ENCODE data around the gene ZFX. TPM values are rescaled to one million over a fixed set of nuclear protein-coding genes. Genes with fewer than 3 reads are reported as not detected.

Gene ZFX
- total RNA-seq, 1 experiment from 2014 or later, result 66.8 TPM

DNA sequence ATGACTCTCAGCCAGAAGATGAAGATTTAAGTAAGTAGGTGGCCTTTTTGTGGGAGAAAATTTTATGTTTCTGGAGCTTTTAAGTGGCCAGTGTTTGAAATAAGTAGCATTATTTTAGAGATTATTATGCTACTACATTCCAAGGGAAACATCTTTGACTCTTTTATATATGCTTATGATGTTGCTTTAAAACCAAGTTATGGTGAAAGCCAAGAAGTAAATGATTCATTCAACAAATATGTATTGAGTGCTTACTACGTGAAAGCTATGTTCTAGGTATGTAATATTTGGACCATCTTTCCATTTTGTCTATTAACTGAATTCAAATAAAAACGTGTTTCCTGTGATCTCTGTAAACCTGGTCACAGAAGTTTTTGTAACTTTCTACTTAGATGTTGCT is 58.3 kb downstream of the ZFX start:
- DNase-seq, result no peak
- Histone ChIP-seq H3K23ac (ENCODE audit: insufficient read length, low read depth, low read length) (no peak overlapping the region), H4K20me1 (ENCODE audit: control insufficient read depth, insufficient read depth, insufficient read length) (no peaks in the 10 kb centered on the region), H3K9me3 (ENCODE audit: control insufficient read depth, low read depth, low read length) (no peaks in the 10 kb centered on the region), H2BK20ac (ENCODE audit: low read depth, low read length, poor library complexity, severe bottlenecking) (no peak overlapping the region), H4K8ac (replicated peaks; ENCODE audit: insufficient read length, low read depth, low read length) (no peak overlapping the region), H2BK120ac (ENCODE audit: low read depth, low read length, poor library complexity, severe bottlenecking) (no peak overlapping the region), H3K18ac (ENCODE audit: insufficient read length, low read depth, low read length) (no peak overlapping the region), H2BK12ac (ENCODE audit: insufficient read length, low read depth, low read length) (no peak overlapping the region), H3K23me2 (ENCODE audit: insufficient read length, low read depth, low read length, poor library complexity, severe bottlenecking) (no peaks in the 10 kb centered on the region), H3K4me1 (ENCODE audit: insufficient read depth, low read length) (no peaks in the 10 kb centered on the region), H2AFZ (ENCODE audit: low read length) (no peak overlapping the region), H3K14ac (ENCODE audit: insufficient read depth, low read length) (no peak overlapping the region), H3K27ac (ENCODE audit: insufficient read length, low read depth, low read length) (no peak overlapping the region), H3K79me1 (ENCODE audit: insufficient read depth, low read depth, low read length, poor library complexity, severe bottlenecking) (no peaks in the 10 kb centered on the region), H4K91ac (ENCODE audit: insufficient read length, low read depth, low read length) (no peak overlapping the region), H2BK15ac (ENCODE audit: low read depth, low read length) (no peak overlapping the region), H3K4me2 (ENCODE audit: insufficient read depth, insufficient read length, low read length) (no peak overlapping the region), H3K79me2 (ENCODE audit: insufficient read depth, low read length) (peaks cover 3% of the 10 kb centered on the region; the same call in 1 of the 2 replicates), H3K56ac (ENCODE audit: insufficient read length, low read depth, low read length) (no peak overlapping the region), H2BK5ac (ENCODE audit: insufficient read length, low read length) (no peak overlapping the region), H3K27me3 (ENCODE audit: insufficient read depth, low read length) (no peaks in the 10 kb centered on the region), H2AK5ac (ENCODE audit: insufficient read length, low read length) (no peak overlapping the region), H3T11ph (ENCODE audit: low read length) (no peak overlapping the region), H3K4ac (ENCODE audit: low read depth, low read length) (no peak overlapping the region), H3K9ac (ENCODE audit: extremely low read depth, insufficient read length, low read length) (no peak overlapping the region), H4K5ac (ENCODE audit: insufficient read length, low read depth, low read length) (no peak overlapping the region)
- H3K9me3 Mint-ChIP-seq, result no peaks in the 10 kb centered on the region
- no peaks in the 10 kb centered on the region for H3K27me3 Mint-ChIP-seq (ENCODE audit: low read depth)
- no CpG with 5 or more reads among the region's 2 CpGs for WGBS (ENCODE audit: extremely low coverage, insufficient read length, low lambda C conversion rate)
- H3K36me3 Mint-ChIP-seq (ENCODE audit: insufficient read depth in 1 of 3, low read depth in 3 of 3), result peaks cover 21 to 56% (median 38%) of the 10 kb centered on the region in 3 experiments; a peak in 6 of 7 replicates
- H3K27ac Mint-ChIP-seq, result peak overlapping the region in 1 of 3 experiments; percentile 22; a peak in 1 of 7 replicates
- TF ChIP-seq, protein P1, sequence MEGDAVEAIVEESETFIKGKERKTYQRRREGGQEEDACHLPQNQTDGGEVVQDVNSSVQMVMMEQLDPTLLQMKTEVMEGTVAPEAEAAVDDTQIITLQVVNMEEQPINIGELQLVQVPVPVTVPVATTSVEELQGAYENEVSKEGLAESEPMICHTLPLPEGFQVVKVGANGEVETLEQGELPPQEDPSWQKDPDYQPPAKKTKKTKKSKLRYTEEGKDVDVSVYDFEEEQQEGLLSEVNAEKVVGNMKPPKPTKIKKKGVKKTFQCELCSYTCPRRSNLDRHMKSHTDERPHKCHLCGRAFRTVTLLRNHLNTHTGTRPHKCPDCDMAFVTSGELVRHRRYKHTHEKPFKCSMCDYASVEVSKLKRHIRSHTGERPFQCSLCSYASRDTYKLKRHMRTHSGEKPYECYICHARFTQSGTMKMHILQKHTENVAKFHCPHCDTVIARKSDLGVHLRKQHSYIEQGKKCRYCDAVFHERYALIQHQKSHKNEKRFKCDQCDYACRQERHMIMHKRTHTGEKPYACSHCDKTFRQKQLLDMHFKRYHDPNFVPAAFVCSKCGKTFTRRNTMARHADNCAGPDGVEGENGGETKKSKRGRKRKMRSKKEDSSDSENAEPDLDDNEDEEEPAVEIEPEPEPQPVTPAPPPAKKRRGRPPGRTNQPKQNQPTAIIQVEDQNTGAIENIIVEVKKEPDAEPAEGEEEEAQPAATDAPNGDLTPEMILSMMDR (conservative IDR thresholded peaks at IDR 0.05), result no peak
- H3K4me1 Mint-ChIP-seq, result peaks cover 0 to 4% of the 10 kb centered on the region in 2 experiments; a peak in 1 of 4 replicates
- H3K4me3 Mint-ChIP-seq, result no peak overlapping the region
